MV-4-11 (cell line): Measurements from ENCODE around the gene FZD4.
"Not testable (repeated sequence)": the region's sequence is repeated elsewhere in the genome, so short reads cannot be mapped to it uniquely, and the experiment has no call there.

Experiments used
- DNase-seq: peaks from one replicate; lab custom pipeline; 2025; lab: John Stamatoyannopoulos, UW

Gene FZD4

DNA sequence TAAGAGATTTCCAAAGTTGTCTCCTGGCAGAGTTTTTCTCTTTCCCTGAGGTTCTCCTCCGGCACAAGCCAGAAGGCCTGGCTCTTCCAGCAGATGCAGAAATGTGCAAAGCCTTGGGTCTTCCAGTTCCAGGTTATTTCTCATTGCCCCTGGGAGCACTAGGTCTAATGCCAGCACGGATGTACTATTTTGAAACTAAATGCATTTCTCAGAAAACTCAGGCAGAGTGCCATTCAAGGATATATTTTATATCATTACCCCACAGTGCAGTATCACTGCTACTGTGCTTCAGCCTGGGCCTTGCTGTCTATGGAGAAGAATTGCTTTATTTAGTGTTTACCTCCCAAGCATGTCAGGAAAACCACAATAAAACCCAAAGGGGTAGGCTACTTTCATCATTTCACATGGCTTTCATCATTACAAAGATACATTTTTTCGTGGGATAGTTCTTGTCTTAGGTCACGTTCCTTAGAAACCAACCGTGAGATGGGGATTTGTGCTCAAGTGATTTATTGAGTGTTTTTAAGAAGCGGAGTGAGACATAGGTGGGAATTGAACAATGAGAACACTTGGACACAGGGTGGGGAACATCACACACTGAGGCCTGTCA is 22.4 kb upstream of the FZD4 start:
- no peak for DNase-seq

DNA sequence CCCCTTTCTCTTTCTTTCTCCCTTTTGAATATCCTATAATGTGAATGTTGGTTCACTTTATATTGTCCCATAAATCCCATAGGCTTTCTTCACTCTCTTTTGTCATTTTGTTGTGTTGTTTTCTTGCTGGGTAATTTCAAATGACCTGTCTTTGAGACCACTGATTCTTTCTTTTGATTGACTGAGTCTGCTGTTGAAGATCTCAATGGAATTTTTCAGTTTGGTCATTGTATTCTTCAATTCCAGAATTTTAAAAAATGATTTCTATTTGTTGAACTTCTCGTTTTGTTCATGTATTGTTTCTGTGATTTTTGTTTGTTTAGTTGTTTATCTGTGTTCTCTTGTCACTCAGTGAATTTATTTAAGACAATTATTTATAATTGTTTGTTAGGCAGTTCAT is 17.5 kb upstream of the FZD4 start:
- DNase-seq: no peak

DNA sequence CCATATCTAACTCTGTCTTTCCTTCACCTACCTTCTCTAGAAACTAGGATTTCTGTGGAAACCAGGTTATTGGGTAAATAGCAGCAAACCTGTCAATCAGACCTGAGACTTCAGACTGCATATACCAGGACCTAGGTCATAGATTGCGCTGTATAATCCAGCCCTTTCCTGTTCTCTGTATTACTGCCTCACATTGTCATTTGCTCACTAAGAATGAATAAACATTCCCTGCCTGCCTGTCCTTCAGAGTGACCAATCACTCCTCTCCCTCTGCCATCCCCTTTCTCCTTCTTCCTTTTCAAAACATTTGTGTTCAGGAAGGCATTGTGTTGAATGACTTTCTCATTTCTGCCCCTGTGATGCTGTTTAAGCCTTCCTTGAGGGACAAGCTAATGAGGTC is 14.1 kb upstream of the FZD4 start:
- DNase-seq: no peak

DNA sequence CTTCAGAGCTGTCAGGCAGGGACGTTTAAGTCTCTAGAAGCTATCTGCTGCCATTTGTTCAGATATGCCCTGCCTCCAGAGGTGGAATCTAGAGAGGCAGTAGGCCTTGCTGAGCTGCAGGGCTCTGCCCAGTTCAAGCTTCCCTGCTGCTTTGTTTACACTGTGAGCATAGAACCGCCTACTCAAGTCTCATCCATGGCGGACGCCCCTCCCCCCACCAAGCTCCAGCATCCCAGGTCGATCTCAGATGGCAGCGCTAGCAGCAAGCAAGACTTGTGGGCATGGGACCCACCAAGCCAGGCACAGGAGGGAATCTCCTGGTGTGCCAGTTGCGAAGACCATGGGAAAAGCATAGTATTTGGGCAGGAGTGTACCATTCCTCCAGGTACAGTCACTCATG is 12.4 kb upstream of the FZD4 start:
- not testable (repeated sequence) for DNase-seq

DNA sequence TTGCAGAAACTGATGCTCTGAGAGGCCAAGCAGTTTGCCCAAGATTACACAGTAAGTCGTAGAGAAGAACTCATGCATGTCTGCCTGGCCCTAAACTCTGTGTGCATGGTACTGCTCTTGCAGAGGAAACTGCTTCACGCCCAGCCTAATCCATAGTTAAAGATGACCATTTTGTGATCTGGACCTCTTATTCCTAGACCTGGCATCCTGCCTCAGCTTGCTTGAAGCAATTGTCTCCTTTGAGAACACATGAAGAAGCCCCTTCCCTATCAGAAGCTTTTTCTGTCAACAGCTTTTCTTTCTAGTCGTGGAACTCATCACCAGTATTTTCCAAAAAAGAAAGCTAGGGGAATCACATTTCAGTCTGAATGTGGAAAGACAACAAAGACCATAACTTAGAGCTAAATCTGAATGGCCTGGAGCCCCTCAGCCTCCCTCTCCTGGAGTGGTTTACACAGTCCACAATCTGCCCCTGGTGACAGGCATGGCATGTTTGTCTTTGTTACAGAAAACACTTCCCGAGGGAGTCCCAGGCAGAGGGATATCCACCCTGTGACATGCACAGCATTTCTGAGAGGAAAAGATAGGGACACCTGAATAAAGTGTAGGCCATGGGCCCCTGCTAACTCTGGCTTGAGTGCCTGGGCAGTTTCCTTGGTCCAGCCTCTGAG is 2.9 kb upstream of the FZD4 start:
- no peak for DNase-seq

DNA sequence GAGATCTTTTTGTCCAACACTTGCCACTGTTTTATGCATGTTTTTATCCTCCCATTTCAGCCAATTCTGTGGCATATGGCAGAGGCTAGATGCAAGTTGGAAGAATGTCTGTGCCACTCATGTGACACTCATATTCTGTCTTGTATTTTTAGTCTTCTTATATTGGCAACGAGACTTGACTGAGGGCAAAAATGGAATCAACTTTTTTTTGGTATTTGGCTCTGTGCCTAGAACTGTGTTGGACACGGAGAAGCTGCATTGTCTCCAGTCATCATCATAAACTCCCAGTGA is 1.7 kb upstream of the FZD4 start:
- DNase-seq: no peak

DNA sequence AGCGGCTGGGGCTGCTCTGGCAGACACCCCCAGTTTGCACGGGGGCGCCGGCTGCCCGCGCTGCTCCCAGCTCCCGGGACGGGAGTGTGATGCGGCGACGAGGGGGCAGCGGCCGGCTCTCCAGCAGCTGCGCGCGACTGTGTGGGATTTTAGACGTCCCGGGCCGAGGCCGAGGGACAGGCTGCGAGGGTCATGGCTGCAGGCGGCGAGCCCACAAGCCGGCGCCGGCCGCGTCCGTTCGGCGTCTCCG is 159 bp downstream of the FZD4 start:
- no peak for DNase-seq

DNA sequence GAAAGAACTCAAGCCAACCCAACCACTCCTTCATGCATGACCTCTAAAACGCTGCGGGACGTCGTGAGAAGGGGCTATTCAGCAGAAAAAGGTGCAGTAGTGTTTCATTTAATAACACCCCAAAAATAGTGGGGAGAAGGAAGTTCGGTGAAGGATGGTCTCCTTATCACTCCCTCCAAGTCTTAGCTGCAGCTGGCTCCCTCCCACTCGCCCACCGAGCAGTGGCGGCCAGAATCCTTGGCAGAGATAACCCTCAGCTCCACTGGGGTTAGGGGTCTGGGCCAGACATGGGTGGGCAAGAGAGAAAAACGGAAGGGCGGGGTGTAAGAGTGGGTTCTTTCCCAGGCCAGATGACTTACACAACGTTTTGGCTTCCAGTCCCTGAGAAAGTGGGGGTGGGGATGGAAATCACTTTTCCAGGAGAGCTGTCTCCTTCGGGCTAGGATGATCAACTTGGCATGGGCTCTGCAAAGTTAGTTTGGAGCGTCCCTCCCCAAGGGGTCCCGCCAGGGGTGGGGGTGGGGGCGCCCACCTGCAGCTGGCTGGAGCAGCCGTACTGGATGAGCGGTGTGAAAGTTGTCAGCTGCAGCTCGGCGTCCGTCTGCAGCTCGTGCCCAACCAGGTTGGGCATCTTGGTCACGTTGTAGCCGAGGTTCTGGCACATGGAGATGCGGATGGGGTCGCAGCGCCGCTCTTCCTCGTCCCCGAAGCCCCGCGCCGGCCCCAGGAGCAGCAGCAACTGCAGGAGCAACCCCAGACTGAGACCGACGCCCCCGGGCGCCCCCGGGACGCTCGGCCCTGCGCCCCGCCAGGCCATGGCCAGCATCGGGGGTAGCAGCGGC is 705 bp downstream of the FZD4 start:
- no peak for DNase-seq

DNA sequence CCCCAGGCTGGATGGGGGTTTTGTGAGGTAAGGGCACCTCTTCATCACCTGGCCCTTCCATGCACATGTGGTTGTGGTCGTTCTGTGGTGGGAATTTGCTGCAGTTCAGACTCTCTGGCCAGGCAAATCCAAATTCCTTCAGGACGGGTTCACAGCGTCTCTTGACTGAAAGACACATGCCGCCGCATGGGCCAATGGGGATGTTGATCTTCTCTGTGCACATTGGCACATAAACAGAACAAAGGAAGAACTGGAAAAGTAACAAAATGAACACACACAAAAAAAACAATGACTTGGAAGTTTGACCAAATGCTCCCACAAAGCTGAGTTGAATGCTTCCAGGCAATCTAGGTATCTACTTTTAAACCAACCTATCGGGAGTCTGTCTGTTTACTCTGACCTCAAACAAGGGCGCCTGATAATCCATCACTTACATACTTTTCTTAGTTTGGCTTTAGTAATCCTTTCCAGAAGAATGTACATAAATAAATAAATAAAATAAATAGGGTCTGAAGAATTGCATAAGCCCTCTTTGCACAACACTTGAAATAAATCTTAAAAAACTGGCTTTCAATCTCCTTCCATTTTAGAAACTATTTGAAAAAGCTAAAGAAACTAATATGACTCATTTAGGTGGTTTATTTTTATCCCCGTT is 2.8 kb downstream of the FZD4 start:
- DNase-seq: no peak

DNA sequence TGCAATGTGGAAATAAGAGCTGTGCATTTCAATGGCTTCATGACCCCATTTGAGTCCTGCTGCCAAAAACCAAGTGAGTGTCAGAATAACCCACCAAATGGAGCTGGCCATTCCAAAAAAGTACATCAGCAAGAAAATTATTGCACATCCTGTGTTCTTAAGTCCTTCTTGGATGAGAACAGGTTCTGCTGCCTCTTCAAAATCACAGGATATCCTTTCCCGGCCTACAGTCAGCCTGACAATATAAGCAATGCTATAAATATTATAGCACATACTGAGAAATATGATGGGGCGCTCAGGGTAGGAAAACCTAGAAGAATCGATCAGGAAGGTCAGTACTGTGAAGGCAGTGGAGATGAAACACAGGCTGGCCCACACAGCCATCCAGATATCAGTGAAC is 3.5 kb downstream of the FZD4 start:
- no peak for DNase-seq

DNA sequence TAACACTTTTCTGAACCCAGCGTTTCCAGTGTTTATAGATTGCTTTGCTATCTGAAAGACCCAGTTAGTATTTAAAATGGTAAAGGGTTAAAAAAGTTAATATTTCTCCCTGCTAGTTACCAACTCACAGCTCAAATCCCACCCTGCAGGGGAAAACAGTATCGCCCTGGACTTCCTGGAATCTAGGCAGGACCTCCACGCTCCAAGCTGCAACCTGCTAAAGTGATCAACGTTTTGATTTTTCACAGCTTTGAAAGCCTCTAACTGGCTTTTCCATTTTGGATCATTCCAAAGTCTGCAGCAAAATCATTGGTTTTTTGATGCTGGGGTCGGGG is 4.6 kb downstream of the FZD4 start:
- DNase-seq: no peak

DNA sequence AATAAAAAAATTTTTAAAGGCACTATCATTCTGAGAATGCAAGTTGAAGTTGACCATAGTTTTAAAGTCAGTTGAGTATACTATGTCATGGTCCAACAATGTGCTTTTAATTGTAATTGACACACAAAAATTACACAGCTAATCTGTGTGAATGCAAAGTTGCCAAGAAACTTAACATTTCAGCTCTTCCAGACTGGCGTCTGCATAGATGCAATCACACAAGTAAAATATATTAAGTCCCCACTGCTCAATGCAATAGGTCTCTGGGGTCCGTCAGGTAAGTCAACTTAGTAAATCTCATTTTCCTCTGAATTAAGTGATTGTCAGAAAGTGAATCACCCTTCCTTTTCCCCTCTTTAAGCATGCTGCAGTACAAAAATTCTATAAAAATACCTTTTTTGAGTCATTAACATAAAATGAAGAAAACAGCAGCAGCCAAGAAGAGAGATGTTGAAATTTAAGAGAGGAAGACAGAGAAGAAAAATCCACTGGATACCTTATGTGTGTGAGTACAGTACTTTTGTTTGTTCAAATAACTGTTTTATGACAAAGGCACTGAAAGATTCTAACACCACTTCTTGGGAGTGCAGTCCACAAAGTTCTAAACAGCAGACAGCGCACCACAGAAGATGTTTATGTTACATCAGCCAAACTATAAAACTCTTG is 5.1 kb downstream of the FZD4 start:
- DNase-seq: no peak

DNA sequence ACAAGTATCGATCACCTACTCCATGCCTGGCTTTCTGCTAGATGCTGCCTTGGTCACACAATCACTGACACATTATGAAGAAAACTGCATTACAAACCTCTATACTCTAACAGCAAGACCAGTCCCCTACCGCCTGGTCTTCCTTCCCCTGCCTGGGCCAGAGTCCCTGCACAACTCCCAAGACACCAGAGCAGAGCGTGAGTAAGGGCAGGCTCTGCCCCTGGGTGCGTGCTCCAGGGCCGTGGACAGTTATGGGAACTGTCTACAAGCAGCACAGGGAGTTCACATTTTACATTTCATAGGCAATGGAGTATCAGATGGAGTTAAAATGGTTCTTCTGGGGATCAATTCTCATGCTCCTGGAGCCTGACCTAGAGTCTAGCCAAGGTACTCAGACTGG is 6.5 kb downstream of the FZD4 start:
- DNase-seq: no peak

DNA sequence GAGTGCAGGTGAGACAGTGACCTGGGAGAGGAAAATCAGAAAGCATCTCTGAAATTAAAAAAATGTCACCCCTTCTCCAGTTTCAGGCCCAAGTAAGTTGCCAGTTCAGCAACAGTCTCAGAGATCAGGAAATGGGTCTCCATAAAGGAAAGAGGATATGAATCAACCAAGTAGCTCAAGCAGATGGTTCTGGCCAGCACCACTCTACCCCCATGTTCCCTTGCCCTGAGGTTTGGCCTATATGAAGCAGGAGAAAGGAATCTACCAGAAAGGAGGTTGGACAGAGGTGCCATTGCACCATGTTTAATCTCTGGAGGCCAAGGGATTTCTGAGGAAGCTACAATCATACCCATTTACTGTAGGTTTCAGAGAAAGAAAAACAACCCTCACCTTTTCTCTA is 7.7 kb downstream of the FZD4 start:
- DNase-seq: no peak

DNA sequence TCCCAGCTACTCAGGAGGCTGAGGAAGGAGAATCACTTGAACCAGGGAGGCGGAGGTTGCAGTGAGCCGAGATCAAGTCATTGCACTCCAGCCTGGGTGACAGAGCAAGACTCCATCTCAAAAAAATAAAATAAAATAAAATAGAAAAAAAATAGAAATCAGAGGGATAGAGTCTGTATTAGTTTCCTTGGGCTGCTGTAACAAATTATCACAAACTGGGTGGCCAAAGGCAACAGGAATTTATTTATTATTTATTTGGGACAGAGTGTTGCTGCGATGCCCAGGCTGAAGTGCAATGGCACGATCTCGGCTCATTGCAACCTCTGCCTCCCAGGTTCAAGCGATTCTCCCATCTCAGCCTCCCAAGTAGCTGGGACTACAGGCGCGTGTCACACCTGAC is 11.7 kb downstream of the FZD4 start:
- DNase-seq: not testable (repeated sequence)

DNA sequence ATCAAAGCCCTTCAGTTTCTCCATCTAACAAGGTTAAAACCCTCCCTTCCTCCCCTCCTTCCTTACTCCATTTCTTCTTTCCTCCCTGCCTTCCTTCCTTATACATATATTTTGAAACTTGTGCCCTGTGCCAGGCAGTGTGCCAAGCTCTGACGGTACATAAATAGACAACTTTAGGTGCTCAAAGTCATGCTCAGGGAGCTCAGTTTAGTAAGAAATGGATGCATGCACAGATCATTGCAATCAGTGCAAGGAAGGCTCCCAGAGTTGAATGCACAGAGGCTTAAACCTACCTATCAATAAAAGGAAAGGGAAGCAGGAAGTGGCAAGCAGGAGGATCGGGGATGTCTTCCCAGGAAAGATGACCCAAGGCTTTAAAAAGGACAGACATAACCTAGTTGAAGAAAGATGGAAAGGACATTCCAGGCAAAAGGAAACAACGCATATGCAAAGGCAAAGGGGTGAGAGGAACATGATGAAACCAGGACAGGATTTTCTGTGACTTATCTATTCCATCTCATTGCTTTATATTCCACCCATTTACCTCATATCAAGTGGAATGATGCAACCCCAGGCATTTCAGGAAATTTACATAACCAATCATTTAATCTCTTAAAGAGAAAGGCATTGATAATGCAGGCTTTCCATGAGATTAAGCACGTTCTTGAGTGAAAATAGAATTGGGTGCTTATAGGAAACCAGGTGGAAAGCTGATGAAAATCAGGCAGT is 13.2 kb downstream of the FZD4 start:
- DNase-seq: no peak

DNA sequence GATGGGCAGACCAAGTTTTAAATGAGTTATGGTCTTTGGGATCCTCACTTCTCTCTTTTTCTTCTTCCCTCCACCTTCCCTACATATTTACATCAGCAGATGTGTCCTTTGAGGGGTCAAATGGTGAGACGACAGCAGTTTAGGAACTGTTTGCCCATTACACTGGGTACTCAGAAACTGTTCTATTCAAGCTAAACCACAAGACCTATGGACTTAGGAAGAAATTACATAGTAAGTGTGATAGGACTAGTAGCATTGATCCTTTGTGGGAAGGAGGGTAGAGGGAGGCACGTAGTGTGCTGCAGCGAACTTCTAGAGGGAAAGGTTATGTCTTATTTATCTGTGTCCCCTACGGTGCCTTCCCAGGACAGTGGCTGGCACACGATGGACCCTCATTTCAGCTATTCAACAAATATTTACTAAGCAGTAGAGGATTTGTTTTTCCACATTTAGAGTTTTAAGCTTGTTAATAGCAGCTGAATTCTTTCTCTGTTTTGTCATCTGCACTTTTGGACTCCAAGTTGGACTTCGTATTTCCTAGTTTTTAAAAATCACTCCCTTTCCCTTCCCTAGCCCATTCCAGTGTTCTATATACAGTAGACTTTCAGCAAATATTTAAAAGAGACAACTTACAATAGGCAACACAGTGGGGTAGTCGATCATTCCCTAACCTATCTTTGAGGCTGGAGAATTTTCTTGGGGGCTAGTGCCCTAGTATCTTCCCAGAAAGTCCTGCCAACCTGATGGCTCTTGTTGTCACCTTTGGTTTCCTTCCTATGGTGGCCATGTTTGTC is 13.9 kb downstream of the FZD4 start:
- DNase-seq: no peak

DNA sequence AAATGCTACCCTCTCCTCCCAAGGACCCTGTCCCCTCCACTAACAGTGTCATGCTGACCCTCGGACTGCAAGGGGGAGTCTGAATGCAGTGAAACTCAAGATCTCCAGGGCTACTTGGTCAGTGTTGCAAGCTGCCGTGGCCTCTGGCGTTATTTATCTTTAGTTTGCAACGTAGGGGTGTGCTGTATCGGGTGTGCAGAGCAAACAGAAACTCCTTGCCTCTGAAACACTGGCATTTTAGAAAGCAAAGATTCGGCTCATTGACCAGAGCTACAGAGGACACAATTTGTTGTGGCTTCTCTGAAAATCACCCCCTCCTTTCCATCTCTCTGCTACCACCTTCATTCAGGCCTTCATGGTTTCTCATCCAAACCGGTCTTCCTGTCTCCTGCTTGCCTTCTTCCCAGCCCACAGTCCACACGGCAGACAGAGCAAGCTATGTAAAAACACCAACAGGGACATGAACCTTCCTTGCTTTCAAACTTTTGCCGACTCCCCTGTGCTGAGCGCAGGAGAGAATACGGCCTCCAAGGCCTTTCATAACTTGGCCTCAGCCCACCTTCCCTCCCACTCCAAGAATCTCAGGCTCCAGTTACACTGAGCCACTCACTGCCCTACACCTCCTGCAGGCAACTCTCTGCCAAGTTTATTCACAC is 14.9 kb downstream of the FZD4 start:
- DNase-seq: no peak

DNA sequence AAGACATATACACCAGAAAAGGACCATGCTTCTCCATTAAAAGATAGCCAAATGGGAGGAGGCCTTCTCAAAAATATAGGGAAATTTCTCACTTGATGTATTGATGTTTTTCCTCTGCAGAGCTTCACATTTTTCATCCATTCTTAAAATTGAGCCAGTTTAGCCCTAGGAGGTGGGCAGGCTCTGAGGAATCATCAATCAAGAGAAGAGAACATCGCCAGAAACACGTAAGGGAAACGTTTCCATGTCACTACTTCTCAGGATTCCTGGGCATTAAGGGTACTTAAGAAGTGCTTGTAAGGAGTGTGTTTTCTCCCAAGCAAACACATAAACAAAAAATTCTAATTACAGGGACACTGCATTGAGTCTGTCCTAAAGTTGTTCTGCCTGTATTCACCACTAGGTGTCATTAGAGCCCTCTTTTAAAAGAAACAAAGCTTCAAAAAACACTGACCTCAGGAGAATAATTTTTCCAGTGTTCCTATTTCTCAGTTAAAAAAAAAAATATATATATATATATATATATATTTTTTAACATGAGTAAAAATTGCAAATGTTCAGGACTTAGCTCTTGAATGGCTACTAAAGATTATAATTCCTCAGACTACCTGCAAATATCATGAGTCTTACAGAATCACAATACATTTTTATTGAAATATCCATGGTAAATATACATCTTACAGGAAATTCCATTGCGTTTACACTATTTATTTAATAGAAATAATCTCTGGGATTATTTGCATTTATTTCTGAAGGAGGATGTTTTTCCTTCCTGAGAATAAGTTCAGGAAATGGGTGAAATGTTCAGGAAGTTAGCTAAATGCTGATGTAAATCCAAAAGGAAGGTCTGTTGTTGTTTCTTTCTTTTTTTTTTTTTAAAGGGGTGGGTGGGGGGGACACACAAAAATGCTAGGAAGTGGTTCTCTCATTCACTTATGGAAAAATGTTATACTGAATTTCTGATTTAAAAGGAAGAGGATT is 16.0 kb downstream of the FZD4 start:
- peak; percentile 24 for DNase-seq
